H1 (cell line): Measurements from ENCODE around the gene PCDHA11. TPM values are rescaled to one million over a fixed set of nuclear protein-coding genes. Genes with fewer than 3 reads are reported as not detected.

Source experiments
- CHD1 ChIP-seq: IDR thresholded peaks from 2 replicates; pipeline ENCODE4 v1.6.1; 2012; ENCODE audit warnings: low read depth, low read length, improper control_type of control experiment
- EGR1 ChIP-seq: IDR thresholded peaks from 2 replicates; pipeline ENCODE4 v1.6.1; 2011; ENCODE audit warnings: low read depth, low read length, borderline replicate concordance
- GTF2F1 ChIP-seq: IDR thresholded peaks from 2 replicates; pipeline ENCODE4 v1.6.1; 2012; ENCODE audit warnings: low read depth, low read length, improper control_type of control experiment, borderline replicate concordance
- KDM5A ChIP-seq: fragments of 200-600 bp; IDR thresholded peaks from 2 replicates; pipeline ENCODE4 v1.7.1; 2012; ENCODE audit warnings: mild to moderate bottlenecking, low read length, inconsistent platforms, mixed read lengths
- POLR2A ChIP-seq, 2 experiments: IDR thresholded peaks; 1 replicate in 1 of 2; 2 replicates in 1 of 2; pipeline ENCODE4 v1.6.1; 2011; ENCODE audit warnings: low read depth in 2 of 2, low read length in 2 of 2, mild to moderate bottlenecking in 2 of 2; ENCODE audit errors: control extremely low read depth in 1 of 2
- POLR2AphosphoS5 ChIP-seq: IDR thresholded peaks from 2 replicates; pipeline ENCODE4 v1.6.1; 2011; ENCODE audit warnings: low read depth, low read length
- polyA plus RNA-seq, 7 experiments: library from polyadenylated mRNA; depleted of rRNA in 3 of 7; stranded (reverse) in 5 of 7; unstranded in 2 of 7; fragments of >200 nt in 5 of 7; fragments of 200-250 nt in 2 of 7; gene quantifications; 1 replicate in 5 of 7; 2 replicates in 1 of 7; 4 replicates in 1 of 7; pipeline versions ENCODE4 v1.2.1 to v1.2.3, GENCODE V29; 2011 to 2013; ENCODE audit warnings: missing spikeins in 2 of 7, mixed read lengths in 2 of 7
- total RNA-seq: library from RNA; stranded (reverse); fragmentation: NEBNext Ultra II Directional; extraction: Animal tissue kit (Norgen Biotek cat#: 25700); gene quantifications from 2 replicates; pipeline ENCODE4 v1.2.1, GENCODE V29; 2021
- TF ChIP-seq, protein P1 (sequence below), 3 experiments: IDR thresholded peaks; 1 replicate in 2 of 3; 2 replicates in 1 of 3; pipeline versions ENCODE4 v1.5.1 to v1.6.1; 2011; ENCODE audit warnings: low read length in 3 of 3, mild to moderate bottlenecking in 3 of 3, inconsistent platforms in 2 of 3, low read depth in 1 of 3, moderate library complexity in 1 of 3; ENCODE audit not compliant: insufficient read depth in 1 of 3; ENCODE audit errors: control extremely low read depth in 1 of 3
- TF ChIP-seq, protein P2 (sequence below): IDR thresholded peaks from 2 replicates; pipeline ENCODE4 v1.6.1; 2012; ENCODE audit warnings: inconsistent platforms

Gene PCDHA11
- total and polyA plus RNA-seq, 2 of the 8 experiments (the other 6 are each of a cell fraction or from before 2014, with no cell fraction given), result 4.7 to 6.6 TPM

DNA sequence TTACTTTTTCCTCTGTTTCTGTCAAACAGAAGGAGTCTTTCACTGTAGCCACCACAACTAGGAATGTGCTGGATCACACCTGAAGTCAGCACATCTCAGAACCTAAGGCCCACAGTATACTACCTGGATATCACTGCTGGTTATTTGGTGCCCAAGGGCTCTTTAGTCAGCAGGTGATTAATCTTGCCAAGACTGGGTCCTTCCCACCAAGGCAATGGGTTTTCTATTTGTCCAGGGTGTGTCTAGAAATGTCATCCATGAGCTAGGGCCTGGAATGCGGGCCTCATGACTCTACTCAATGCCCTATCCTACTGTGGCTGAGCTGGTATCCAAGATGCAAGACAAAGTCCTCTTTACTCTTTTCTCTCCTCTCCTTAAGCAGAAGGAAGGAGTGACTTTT is 47.6 kb downstream of the PCDHA11 start (continued):
- TF ChIP-seq, protein P1, sequence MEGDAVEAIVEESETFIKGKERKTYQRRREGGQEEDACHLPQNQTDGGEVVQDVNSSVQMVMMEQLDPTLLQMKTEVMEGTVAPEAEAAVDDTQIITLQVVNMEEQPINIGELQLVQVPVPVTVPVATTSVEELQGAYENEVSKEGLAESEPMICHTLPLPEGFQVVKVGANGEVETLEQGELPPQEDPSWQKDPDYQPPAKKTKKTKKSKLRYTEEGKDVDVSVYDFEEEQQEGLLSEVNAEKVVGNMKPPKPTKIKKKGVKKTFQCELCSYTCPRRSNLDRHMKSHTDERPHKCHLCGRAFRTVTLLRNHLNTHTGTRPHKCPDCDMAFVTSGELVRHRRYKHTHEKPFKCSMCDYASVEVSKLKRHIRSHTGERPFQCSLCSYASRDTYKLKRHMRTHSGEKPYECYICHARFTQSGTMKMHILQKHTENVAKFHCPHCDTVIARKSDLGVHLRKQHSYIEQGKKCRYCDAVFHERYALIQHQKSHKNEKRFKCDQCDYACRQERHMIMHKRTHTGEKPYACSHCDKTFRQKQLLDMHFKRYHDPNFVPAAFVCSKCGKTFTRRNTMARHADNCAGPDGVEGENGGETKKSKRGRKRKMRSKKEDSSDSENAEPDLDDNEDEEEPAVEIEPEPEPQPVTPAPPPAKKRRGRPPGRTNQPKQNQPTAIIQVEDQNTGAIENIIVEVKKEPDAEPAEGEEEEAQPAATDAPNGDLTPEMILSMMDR (IDR thresholded peaks at IDR 0.05; ENCODE audit: control extremely low read depth in 1 of 3, insufficient read depth in 1 of 3, low read depth in 1 of 3, low read length in 3 of 3), result no peak
- TF ChIP-seq GTF2F1 (no peak), POLR2A (IDR thresholded peaks at IDR 0.05; ENCODE audit: control extremely low read depth in 1 of 2, low read depth in 2 of 2, low read length in 2 of 2) (no peak), EGR1 (no peak), CHD1 (no peak), KDM5A (no peak), POLR2AphosphoS5 (no peak)
- TF ChIP-seq, protein P2, sequence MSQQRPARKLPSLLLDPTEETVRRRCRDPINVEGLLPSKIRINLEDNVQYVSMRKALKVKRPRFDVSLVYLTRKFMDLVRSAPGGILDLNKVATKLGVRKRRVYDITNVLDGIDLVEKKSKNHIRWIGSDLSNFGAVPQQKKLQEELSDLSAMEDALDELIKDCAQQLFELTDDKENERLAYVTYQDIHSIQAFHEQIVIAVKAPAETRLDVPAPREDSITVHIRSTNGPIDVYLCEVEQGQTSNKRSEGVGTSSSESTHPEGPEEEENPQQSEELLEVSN, result no peak

Other genes with a start within 250 kb of the PCDHA11 start
- gene CD14, start 235.8 kb upstream of the PCDHA11 start, total RNA-seq, result 0.48 TPM in 1 of 2 replicates, not detected in the other
- gene CD14, start 235.8 kb upstream of the PCDHA11 start, polyA plus RNA-seq (2011; rRNA removed), result 0.15 and 0.24 TPM in 2 replicates
- gene TMCO6, start 229.5 kb upstream of the PCDHA11 start, total RNA-seq, result 21.9 and 29.0 TPM in 2 replicates
- 40.9 and 53.6 TPM in 2 replicates for gene TMCO6, start 229.5 kb upstream of the PCDHA11 start, polyA plus RNA-seq (2011; rRNA removed)
- gene NDUFA2, start 221.3 kb upstream of the PCDHA11 start, total RNA-seq, result 75.2 and 77.1 TPM in 2 replicates
- 146 and 154 TPM in 2 replicates for gene NDUFA2, start 221.3 kb upstream of the PCDHA11 start, polyA plus RNA-seq (2011; rRNA removed)
- gene IK, start 221.1 kb upstream of the PCDHA11 start, total RNA-seq, result 57.4 and 63.4 TPM in 2 replicates
- 25.3 and 41.7 TPM in 2 replicates for gene IK, start 221.1 kb upstream of the PCDHA11 start, polyA plus RNA-seq (2011; rRNA removed)
- gene WDR55, start 204.1 kb upstream of the PCDHA11 start, total RNA-seq, result 22.7 and 22.8 TPM in 2 replicates
- gene WDR55, start 204.1 kb upstream of the PCDHA11 start, polyA plus RNA-seq (2011; rRNA removed), result 15.3 and 19.5 TPM in 2 replicates
- gene DND1, start 195.4 kb upstream of the PCDHA11 start, total RNA-seq, result 0.41 and 0.84 TPM in 2 replicates
- 2.1 and 3.5 TPM in 2 replicates for gene DND1, start 195.4 kb upstream of the PCDHA11 start, polyA plus RNA-seq (2011; rRNA removed)
- 55.6 and 56.8 TPM in 2 replicates for gene HARS1, start 177.6 kb upstream of the PCDHA11 start, total RNA-seq
- gene HARS1, start 177.6 kb upstream of the PCDHA11 start, polyA plus RNA-seq (2011; rRNA removed), result 26.1 and 27.8 TPM in 2 replicates
- 21.4 and 23.1 TPM in 2 replicates for gene HARS2, start 177.5 kb upstream of the PCDHA11 start, total RNA-seq
- gene HARS2, start 177.5 kb upstream of the PCDHA11 start, polyA plus RNA-seq (2011; rRNA removed), result 12.9 and 16.1 TPM in 2 replicates
- gene ZMAT2, start 168.5 kb upstream of the PCDHA11 start, total RNA-seq, result 56.8 and 58.8 TPM in 2 replicates
- gene ZMAT2, start 168.5 kb upstream of the PCDHA11 start, polyA plus RNA-seq (2011; rRNA removed), result 38.9 and 65.9 TPM in 2 replicates
- gene PCDHA1, start 82.8 kb upstream of the PCDHA11 start, total RNA-seq, result 0.50 and 0.52 TPM in 2 replicates
- gene PCDHA1, start 82.8 kb upstream of the PCDHA11 start, polyA plus RNA-seq (2011; rRNA removed), result 0.23 and 0.52 TPM in 2 replicates
- 1.9 TPM in 2 replicates for gene PCDHA2, start 74.1 kb upstream of the PCDHA11 start, total RNA-seq
- 0.86 and 1.2 TPM in 2 replicates for gene PCDHA2, start 74.1 kb upstream of the PCDHA11 start, polyA plus RNA-seq (2011; rRNA removed)
- 0.67 and 0.80 TPM in 2 replicates for gene PCDHA3, start 67.9 kb upstream of the PCDHA11 start, total RNA-seq
- 0.48 and 0.61 TPM in 2 replicates for gene PCDHA3, start 67.9 kb upstream of the PCDHA11 start, polyA plus RNA-seq (2011; rRNA removed)
- 5.3 and 5.7 TPM in 2 replicates for gene PCDHA4, start 61.9 kb upstream of the PCDHA11 start, total RNA-seq
- gene PCDHA4, start 61.9 kb upstream of the PCDHA11 start, polyA plus RNA-seq (2011; rRNA removed), result 3.7 and 3.8 TPM in 2 replicates
- 0.52 and 0.76 TPM in 2 replicates for gene PCDHA5, start 47.3 kb upstream of the PCDHA11 start, total RNA-seq
- gene PCDHA5, start 47.3 kb upstream of the PCDHA11 start, polyA plus RNA-seq (2011; rRNA removed), result 0.28 and 0.33 TPM in 2 replicates
- gene PCDHA6, start 41.0 kb upstream of the PCDHA11 start, total RNA-seq, result 6.5 and 7.1 TPM in 2 replicates
- 0.50 and 0.71 TPM in 2 replicates for gene PCDHA6, start 41.0 kb upstream of the PCDHA11 start, polyA plus RNA-seq (2011; rRNA removed)
- gene PCDHA7, start 34.7 kb upstream of the PCDHA11 start, total RNA-seq, result 1.6 and 2.7 TPM in 2 replicates
- gene PCDHA7, start 34.7 kb upstream of the PCDHA11 start, polyA plus RNA-seq (2011; rRNA removed), result 0.86 and 0.89 TPM in 2 replicates
- 0.52 and 0.96 TPM in 2 replicates for gene PCDHA8, start 27.8 kb upstream of the PCDHA11 start, total RNA-seq
- 0.14 and 0.17 TPM in 2 replicates for gene PCDHA8, start 27.8 kb upstream of the PCDHA11 start, polyA plus RNA-seq (2011; rRNA removed)
- gene PCDHA9, start 20.6 kb upstream of the PCDHA11 start, total RNA-seq, result 0.28 and 0.36 TPM in 2 replicates
- gene PCDHA9, start 20.6 kb upstream of the PCDHA11 start, polyA plus RNA-seq (2011; rRNA removed), result 0.12 and 0.17 TPM in 2 replicates
- gene PCDHA10, start 13.1 kb upstream of the PCDHA11 start, total RNA-seq, result 5.4 and 5.5 TPM in 2 replicates
- 2.8 TPM in 2 replicates for gene PCDHA10, start 13.1 kb upstream of the PCDHA11 start, polyA plus RNA-seq (2011; rRNA removed)
- gene PCDHA12, start 6.4 kb downstream of the PCDHA11 start, total RNA-seq, result 9.3 and 10.6 TPM in 2 replicates
- 4.2 and 5.7 TPM in 2 replicates for gene PCDHA12, start 6.4 kb downstream of the PCDHA11 start, polyA plus RNA-seq (2011; rRNA removed)
- 1.1 and 1.2 TPM in 2 replicates for gene PCDHA13, start 13.2 kb downstream of the PCDHA11 start, total RNA-seq
- gene PCDHA13, start 13.2 kb downstream of the PCDHA11 start, polyA plus RNA-seq (2011; rRNA removed), result 1.3 and 1.4 TPM in 2 replicates
- 4.5 and 5.0 TPM in 2 replicates for gene PCDHAC1, start 57.3 kb downstream of the PCDHA11 start, total RNA-seq
- 2.2 and 2.4 TPM in 2 replicates for gene PCDHAC1, start 57.3 kb downstream of the PCDHA11 start, polyA plus RNA-seq (2011; rRNA removed)
- 3.7 and 4.9 TPM in 2 replicates for gene PCDHAC2, start 97.5 kb downstream of the PCDHA11 start, total RNA-seq
- 4.6 and 5.0 TPM in 2 replicates for gene PCDHAC2, start 97.5 kb downstream of the PCDHA11 start, polyA plus RNA-seq (2011; rRNA removed)
- 0.04 and 0.08 TPM in 2 replicates for gene PCDHB1, start 182.4 kb downstream of the PCDHA11 start, total RNA-seq
- gene PCDHB1, start 182.4 kb downstream of the PCDHA11 start, polyA plus RNA-seq (2011; rRNA removed), result 0.03 and 0.05 TPM in 2 replicates
- gene PCDHB2, start 225.7 kb downstream of the PCDHA11 start, total RNA-seq, result 25.6 and 28.8 TPM in 2 replicates
- gene PCDHB2, start 225.7 kb downstream of the PCDHA11 start, polyA plus RNA-seq (2011; rRNA removed), result 29.2 and 38.0 TPM in 2 replicates
- gene PCDHB3, start 231.5 kb downstream of the PCDHA11 start, total RNA-seq, result 3.4 and 4.0 TPM in 2 replicates
- gene PCDHB3, start 231.5 kb downstream of the PCDHA11 start, polyA plus RNA-seq (2011; rRNA removed), result 1.6 and 1.8 TPM in 2 replicates